Measurements from ENCODE around the gene MDN1.

Gene MDN1

GRCh38 chr6:89692256-89692655, 127.3 kb downstream of the MDN1 start:
- DNase-seq = no peak

DNA sequence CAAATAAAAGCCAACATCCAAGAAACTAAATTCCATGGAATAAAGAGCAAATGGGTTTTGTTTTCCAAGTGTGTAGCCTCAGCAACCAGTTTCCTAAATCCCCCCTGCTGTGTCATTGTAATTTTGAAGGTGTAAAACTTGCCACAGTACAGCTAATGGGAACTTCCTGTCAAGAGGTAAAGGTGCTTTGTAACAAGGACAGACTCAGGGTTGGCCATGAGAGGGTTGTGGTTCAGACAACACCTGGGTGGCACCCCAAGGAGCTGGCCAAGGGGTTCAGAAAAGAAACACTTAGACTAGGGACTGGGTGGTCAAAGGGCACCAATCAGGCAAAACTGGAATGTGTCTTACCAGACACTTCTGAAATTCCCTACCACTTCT, 128.7 kb downstream of the MDN1 start:
- no peak for DNase-seq

GRCh38 chr6:89689732-89690131, 129.9 kb downstream of the MDN1 start:
- DNase-seq = no peak

DNA sequence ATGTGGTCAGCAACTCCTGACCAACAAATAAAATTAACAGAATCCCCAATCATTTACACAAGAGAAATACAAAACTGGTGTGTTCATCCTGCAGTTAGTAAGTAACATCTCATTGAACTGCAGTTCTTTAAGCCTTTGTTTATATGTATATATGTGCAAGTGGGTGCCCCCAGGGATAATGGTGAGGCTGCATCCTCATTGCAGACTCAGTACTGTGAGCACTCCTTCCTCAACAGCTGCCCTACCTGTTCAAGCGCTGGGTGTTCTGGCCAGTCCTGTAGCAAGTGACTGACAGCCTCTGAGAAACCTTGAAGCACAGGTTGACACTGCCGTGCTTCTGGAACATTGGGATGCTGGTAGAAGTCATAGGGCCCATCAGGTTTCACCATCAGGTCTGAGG, 131.3 kb downstream of the MDN1 start:
- no peak for DNase-seq

DNA sequence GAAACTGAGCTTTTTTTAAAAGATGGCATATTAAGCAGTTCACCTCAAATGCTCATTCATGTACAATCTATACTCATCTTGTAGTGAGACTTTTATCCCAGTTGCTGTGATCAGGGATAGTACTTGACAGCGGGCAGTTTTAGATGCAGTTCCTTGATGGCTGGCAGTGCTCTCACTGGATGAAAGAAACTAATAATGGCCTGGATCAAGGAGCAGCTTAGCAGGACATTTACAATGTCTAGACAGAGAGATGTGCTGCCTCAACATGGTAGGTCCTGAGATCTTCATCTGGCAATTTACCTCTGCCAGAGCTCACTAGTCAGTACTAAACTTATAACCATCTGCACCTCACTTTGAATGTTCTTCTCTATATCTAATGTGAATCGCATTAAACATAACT, 134.3 kb downstream of the MDN1 start:
- DNase-seq = no peak

DNA sequence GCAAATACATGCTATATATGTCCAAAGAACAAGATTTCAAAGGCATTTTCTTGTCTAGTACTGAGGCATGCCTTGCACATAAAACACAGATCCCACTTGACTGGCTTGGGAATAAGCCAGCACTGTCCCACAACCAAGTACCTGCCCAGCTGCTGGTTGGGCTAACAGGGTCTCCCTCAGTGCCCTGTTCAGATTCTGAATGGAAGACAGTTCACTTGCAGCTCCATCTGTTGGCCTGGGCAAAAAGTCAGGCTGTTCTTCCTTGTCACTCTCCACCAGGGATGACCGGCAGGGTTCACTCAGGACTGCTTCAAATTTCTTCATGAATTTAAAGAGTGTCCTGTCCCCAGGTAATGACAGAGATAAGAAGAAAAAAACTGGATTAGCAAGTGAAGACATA, 136.6 kb downstream of the MDN1 start:
- no peak for DNase-seq

- no peak for DNase-seq
Measured at GRCh38 chr6:89681983-89682564, 137.5 kb downstream of the MDN1 start.

DNA sequence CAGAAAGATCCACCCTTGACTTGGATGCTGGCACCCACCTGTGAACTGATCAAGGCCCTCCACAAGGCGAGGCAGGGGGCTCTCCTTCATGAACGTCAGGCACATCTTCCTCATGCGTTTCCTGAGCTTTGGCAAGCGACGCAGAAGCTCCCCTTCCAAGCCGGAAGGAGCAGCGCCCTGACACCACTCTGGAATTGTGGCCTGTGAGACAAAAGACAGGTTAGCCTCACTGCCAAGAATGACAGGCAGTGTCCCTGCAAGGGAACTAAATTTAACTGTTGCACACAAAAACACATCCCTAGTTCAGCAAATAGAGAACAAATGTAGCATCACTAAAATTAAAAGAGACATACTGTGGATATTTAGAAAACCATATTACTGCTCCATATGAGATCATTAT, 139.0 kb downstream of the MDN1 start:
- no peak for DNase-seq

DNA sequence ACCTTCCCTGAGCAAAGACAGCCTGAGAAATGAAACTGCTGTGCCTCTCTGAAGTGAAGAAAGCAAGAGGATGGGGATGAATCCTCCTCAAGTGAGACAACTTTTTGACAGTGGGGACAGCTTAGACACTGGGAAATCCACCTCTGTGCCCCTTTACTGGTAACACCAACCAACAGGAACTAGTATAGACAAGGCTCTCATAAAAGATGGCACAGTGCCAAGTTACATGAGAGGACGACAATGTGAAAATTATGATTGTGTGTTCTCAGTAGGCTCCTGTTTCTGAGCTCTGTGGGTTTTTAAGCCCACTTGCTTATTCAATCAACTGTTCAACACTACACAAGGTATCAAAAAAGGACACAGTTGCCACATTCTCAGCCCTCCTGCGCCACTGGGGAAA, 139.4 kb downstream of the MDN1 start:
- DNase-seq = no peak

DNA sequence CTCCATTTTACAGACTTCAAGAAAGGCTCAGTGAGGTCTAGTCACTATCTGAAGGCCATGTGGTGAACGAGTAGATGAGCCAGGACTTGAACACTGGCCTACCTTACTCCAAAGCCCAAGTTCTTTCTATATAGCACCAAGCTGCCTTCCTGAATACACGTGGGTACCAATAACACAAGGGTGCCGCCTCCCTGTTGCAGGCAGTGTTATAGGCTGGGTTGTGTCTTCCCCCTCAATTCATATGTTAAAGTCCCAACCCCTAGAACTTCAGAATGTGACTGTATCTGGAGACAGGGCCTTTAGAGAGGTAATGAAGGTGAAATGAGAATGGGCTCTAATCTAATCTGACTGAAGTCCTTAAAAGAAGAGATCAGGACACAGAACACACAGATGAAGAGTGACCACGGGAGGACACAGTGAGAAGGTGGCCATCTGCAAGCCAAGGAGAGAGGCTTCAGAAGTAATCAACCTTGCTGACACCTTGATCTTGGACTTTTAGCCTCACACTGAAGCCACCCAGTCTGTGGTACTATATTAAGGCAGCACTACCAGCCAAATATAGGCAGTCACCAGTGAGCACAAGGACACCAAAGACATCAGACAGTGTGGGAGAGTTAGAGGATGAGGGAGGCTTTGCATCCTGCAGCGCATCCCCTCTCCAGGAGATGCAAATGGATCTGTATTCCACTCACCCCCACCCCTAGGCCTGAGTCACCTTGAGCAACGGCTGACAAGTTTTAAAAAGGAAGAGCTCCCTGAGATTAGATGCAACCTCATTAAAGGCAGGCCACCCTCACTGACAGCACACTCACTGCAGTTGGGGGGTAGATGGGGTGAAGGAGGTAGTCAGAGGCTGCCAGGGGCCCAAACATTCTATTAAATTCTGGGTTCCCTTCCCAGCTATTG, 140.1 kb downstream of the MDN1 start:
- DNase-seq = no peak

DNA sequence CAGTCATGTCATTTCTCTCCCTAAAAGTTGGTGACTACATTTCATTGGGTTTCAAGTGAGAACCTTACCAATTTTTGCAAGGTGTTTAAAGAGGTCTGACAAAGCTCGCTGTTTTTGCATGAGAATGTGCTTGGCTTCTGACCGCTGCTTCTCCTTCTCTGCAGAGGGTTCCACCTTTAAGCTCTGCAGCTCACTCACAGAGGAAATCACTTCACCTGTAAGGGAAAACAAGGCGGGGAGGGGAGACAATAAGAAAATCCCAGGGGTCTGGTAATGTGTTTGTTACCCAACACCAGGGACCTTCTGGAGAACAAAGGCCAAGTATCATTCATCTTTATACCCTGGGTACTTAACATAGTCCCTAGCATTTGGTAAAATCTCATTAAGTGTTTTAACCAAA, 141.1 kb downstream of the MDN1 start:
- no peak for DNase-seq

DNA sequence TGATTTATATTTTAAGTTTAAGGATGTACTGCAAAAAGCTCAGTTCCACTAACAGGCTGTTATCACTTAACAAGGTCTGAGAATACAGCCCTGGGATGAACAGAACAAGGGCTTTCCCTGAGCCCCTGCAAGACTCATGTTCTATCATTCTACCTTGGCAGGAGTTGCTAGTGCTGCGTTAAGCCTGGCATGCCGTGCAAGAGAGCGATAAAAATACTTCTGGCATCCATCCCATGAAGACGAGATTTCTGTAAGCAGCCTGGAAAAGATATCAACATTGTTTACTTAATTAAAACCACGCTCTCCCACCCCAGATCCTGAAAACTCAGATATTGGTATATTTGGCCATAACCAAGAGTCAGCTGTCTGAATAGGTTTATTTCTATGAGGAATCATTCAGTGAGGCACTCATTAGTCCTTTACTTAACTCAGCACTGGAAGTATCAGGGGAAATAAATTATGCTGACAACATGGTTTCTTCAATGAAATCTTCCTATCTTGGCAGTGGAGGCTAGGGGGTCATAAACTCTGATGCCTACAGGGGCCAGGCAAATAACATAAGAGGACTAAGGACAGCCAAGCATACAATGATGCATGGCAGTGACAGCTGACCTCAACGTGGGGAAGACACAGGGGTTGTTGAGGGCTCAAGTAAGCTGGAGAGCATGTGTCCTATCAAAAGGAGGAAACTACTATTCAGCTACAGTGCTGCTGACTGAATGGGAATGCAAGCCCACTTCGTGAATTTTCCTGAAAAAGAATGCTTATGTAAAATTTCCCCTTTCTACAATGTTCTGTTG, 143.4 kb downstream of the MDN1 start:
- no peak for DNase-seq

DNA sequence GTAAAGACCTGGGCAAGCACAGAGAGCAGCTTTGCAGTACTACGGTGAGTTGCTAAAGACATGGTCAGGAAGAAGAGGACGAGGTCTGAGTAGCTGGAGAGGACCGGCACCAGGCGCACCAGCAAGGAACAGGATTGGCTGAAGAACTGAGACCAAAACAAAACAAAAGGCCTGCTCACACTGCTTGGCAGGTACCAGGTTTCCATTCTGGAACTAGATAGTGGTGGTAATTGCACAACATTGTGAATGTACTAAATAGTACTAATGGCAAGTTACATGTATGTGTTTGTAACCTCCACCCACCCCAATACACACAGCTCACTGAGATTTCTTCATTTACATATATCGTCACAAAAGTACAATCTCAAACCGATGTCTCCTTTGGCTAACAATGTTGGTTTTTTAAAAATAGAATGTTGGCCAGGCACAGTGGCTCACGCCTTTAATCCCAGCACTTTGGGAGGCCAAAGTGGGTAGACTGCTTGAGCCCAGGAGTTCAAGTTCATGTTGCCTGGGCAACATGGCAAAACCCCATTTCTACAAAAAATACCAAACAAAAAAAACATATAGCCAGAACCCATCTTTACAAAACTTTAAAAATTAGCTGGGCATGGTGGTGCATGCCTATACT, 148.5 kb downstream of the MDN1 start:
- no peak for DNase-seq

GRCh38 chr6:89669002-89669401, 150.6 kb downstream of the MDN1 start:
- DNase-seq = no peak

GRCh38 chr6:89667872-89668556, 151.6 kb downstream of the MDN1 start:
- DNase-seq = no peak

GRCh38 chr6:89662659-89663223, 156.9 kb downstream of the MDN1 start:
- DNase-seq = no peak

- DNase-seq = no peak
Measured at GRCh38 chr6:89661559-89661958, 158.0 kb downstream of the MDN1 start.

GRCh38 chr6:89660981-89661380, 158.6 kb downstream of the MDN1 start:
- DNase-seq = no peak

- DNase-seq = no peak
Measured at GRCh38 chr6:89657445-89658158, 162.0 kb downstream of the MDN1 start.

- peak; percentile 48 for DNase-seq
Measured at GRCh38 chr6:89655122-89655521, 164.5 kb downstream of the MDN1 start.

GRCh38 chr6:89650579-89650978, 169.0 kb downstream of the MDN1 start:
- DNase-seq = no peak

GRCh38 chr6:89649682-89650081, 169.9 kb downstream of the MDN1 start:
- no peak for DNase-seq
